Neuronal stem cell (in vitro differentiated cells): ENCODE results near the gene RHBDL3.
A peak's percentile ranks its signal among the peaks of the same experiment; 100 is the strongest.

Experiments
- DNase-seq: peaks from one replicate; pipeline ENCODE4 v3.0.0-alpha.2; 2013; ENCODE audit warnings: low spot score
- H2AFZ ChIP-seq: one replicate; pipeline ENCODE4 v1.6.1; 2013; ENCODE audit warnings: mild to moderate bottlenecking, low read length, inconsistent platforms
- H2AK5ac ChIP-seq: 2 replicates; pipeline ENCODE4 v1.6.1; 2013; ENCODE audit warnings: low read depth, mild to moderate bottlenecking, inconsistent platforms, low read length, moderate library complexity, mixed read lengths
- H2BK120ac ChIP-seq: 2 replicates; pipeline ENCODE4 v1.6.1; 2013; ENCODE audit warnings: low read depth, mild to moderate bottlenecking, inconsistent platforms, low read length, moderate library complexity, mixed read lengths
- H2BK12ac ChIP-seq: one replicate; pipeline ENCODE4 v1.6.1; 2013; ENCODE audit warnings: low read length, inconsistent platforms
- H2BK15ac ChIP-seq: 2 replicates; pipeline ENCODE4 v1.6.1; 2013; ENCODE audit warnings: mild to moderate bottlenecking, low read length, inconsistent platforms, mixed read lengths
- H2BK5ac ChIP-seq: one replicate; pipeline ENCODE4 v1.6.1; 2013; ENCODE audit warnings: inconsistent platforms, mild to moderate bottlenecking, low read length, moderate library complexity
- H3K14ac ChIP-seq: one replicate; pipeline ENCODE4 v1.6.1; 2013; ENCODE audit warnings: low read length, inconsistent platforms
- H3K18ac ChIP-seq: 2 replicates; pipeline ENCODE4 v1.6.1; 2013; ENCODE audit warnings: low read length, inconsistent platforms
- H3K23ac ChIP-seq: 2 replicates; pipeline ENCODE4 v1.6.1; 2013; ENCODE audit warnings: low read depth, mild to moderate bottlenecking, mixed read lengths, low read length, inconsistent platforms; ENCODE audit not compliant: poor library complexity
- H3K27ac ChIP-seq: replicated peaks from 3 replicates; pipeline ENCODE4 v1.5.1; 2013; ENCODE audit warnings: low read length, inconsistent platforms
- H3K27me3 ChIP-seq, 3 experiments: 2 replicates each; pipeline ENCODE4 v1.6.1; 2013; ENCODE audit warnings: low read length in 3 of 3, mild to moderate bottlenecking in 2 of 3, inconsistent platforms in 1 of 3, low read depth in 1 of 3, mixed read lengths in 1 of 3, moderate library complexity in 1 of 3; ENCODE audit not compliant: control insufficient read depth in 3 of 3, insufficient read depth in 3 of 3
- H3K36me3 ChIP-seq, 2 donors: replicated peaks in 1 of 2; 2 replicates each; pipeline ENCODE4 v1.6.1; 2013; ENCODE audit warnings: low read length in 2 of 2; ENCODE audit not compliant: control insufficient read depth in 2 of 2, insufficient read depth in 2 of 2
- H3K4ac ChIP-seq: 2 replicates; pipeline ENCODE4 v1.6.1; 2013; ENCODE audit warnings: inconsistent platforms, mild to moderate bottlenecking, low read length, moderate library complexity
- H3K4me1 ChIP-seq, 2 donors: 1 replicate in 1 of 2; 2 replicates in 1 of 2; pipeline ENCODE4 v1.6.1; 2013; ENCODE audit warnings: low read length in 2 of 2, low read depth in 1 of 2; ENCODE audit not compliant: control insufficient read depth in 2 of 2, insufficient read depth in 1 of 2
- H3K4me2 ChIP-seq: one replicate; pipeline ENCODE4 v1.6.1; 2013; ENCODE audit warnings: mild to moderate bottlenecking, low read length, inconsistent platforms; ENCODE audit not compliant: insufficient read depth, poor library complexity, severe bottlenecking
- H3K4me3 ChIP-seq, 2 donors: 2 replicates each; pipeline ENCODE4 v1.5.1; 2013; ENCODE audit warnings: low read length in 2 of 2, mild to moderate bottlenecking in 2 of 2, inconsistent platforms in 1 of 2, moderate library complexity in 1 of 2
- H3K79me1 ChIP-seq: one replicate; pipeline ENCODE4 v1.6.1; 2013; ENCODE audit warnings: low read depth, mild to moderate bottlenecking, inconsistent platforms, low read length, moderate library complexity
- H3K9ac ChIP-seq: one replicate; pipeline ENCODE4 v1.6.1; 2013; ENCODE audit warnings: mild to moderate bottlenecking, low read depth, low read length, inconsistent platforms; ENCODE audit not compliant: poor library complexity
- H3K9me3 ChIP-seq, 2 donors: replicated peaks in 1 of 2; 2 replicates each; pipeline versions ENCODE3 to v1.6.1; 2013; ENCODE audit warnings: low read length in 2 of 2, mild to moderate bottlenecking in 2 of 2, inconsistent platforms in 1 of 2, low read depth in 1 of 2, mixed read lengths in 1 of 2, moderate library complexity in 1 of 2; ENCODE audit not compliant: control insufficient read depth in 2 of 2, insufficient read depth in 1 of 2
- H4K8ac ChIP-seq: one replicate; pipeline ENCODE4 v1.6.1; 2013; ENCODE audit warnings: low read depth, mild to moderate bottlenecking, inconsistent platforms, low read length, moderate library complexity
- H4K91ac ChIP-seq: one replicate; pipeline ENCODE4 v1.6.1; 2013; ENCODE audit warnings: low read length, low read depth, mild to moderate bottlenecking, inconsistent platforms; ENCODE audit not compliant: poor library complexity
- WGBS, 2 donors: extraction: QIAGEN DNeasy Blood & Tissue Kit; methylation state at CpG; one replicate each; pipeline ENCODE4 v1.1.7; 2013; ENCODE audit warnings: missing lambda C conversion rate in 2 of 2, mixed read lengths in 1 of 2; ENCODE audit not compliant: insufficient read length in 2 of 2, insufficient replicate concordance in 1 of 2; ENCODE audit errors: extremely low coverage in 2 of 2; 5-methylcytosine and 5-hydroxymethylcytosine counted together

RHBDL3 gene

DNA sequence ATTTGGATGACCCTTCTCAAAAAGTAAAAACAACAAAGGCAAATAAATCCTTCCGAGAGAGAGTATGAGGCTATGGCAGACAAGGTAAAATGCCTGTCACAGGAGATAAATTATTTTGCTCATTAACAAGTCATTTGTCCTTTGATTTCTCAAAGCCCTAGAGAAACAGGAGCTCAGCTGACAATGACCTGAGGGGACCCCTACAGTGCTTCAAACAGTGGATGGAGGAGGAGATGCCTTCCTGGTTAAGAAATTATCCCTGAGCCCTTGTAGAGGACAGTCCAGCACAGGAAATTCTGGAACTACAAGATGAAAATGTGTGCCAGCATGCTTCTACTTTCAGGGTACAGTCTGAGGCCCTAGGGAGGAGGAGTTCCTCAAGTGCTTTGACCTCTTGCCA lies 24.0 kb upstream of the RHBDL3 start:
- Histone ChIP-seq H2AFZ (peak overlapping the region; percentile 25), H3K18ac (no peak overlapping the region), H3K36me3 (no peaks in the 10 kb centered on the region), H3K9ac (no peak overlapping the region), H2AK5ac (no peak overlapping the region), H3K4me1 (peaks cover 0 to 11% of the 10 kb centered on the region in 2 donors), H2BK12ac (no peak overlapping the region), H3K4ac (no peak overlapping the region), H2BK15ac (no peak overlapping the region), H3K27ac (no peak overlapping the region), H3K9me3 (no peaks in the 10 kb centered on the region), H3K23ac (no peak overlapping the region), H3K4me3 (no peak overlapping the region), H3K14ac (no peak overlapping the region), H3K4me2 (no peak overlapping the region), H2BK5ac (no peak overlapping the region), H3K79me1 (no peaks in the 10 kb centered on the region), H2BK120ac (no peak overlapping the region), H4K8ac (no peak overlapping the region), H4K91ac (no peak overlapping the region), H3K27me3 (no peaks in the 10 kb centered on the region)
- DNase-seq, result no peak
- WGBS, 2 donors, result no CpG with 5 or more reads among the region's 1 CpG

DNA sequence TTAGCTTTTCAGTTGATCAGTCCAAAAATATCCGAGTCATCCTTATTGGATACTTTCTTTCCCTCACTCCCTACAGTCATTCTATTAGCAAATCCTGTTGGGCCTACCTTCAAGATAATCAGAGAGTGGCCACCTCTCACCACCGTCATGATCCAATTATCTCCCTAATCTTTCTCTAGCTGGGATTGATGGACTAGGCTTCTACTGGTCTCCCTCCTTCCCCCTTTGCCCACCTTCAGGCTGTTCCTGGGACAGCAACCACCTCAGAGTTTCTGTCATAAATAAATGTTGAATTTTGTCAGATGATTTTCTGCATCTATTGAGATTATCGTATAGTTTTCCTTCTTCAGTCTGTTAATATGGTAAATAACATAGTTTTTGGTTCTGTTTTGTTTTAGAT lies 16.2 kb upstream of the RHBDL3 start:
- no peak overlapping the region for H4K8ac ChIP-seq
- no peak overlapping the region for H2BK120ac ChIP-seq
- H3K4ac ChIP-seq, result no peak overlapping the region
- H3K27me3 ChIP-seq, result no peaks in the 10 kb centered on the region
- no peak overlapping the region for H4K91ac ChIP-seq
- no peak overlapping the region for H2BK15ac ChIP-seq
- H3K27ac ChIP-seq, result no peak overlapping the region
- DNase-seq, result no peak
- H3K23ac ChIP-seq, result no peak overlapping the region
- no peaks in the 10 kb centered on the region for H3K36me3 ChIP-seq
- H2BK12ac ChIP-seq, result no peak overlapping the region
- no peak overlapping the region for H3K18ac ChIP-seq
- H3K4me2 ChIP-seq, result no peak overlapping the region
- no peak overlapping the region for H2AFZ ChIP-seq
- H2BK5ac ChIP-seq, result no peak overlapping the region
- no peaks in the 10 kb centered on the region for H3K4me1 ChIP-seq
- H3K4me3 ChIP-seq, result no peak overlapping the region
- no peaks in the 10 kb centered on the region for H3K9me3 ChIP-seq
- H3K14ac ChIP-seq, result no peak overlapping the region
- WGBS, 2 donors, result no CpG with 5 or more reads among the region's 3 CpGs
- H3K9ac ChIP-seq, result no peak overlapping the region
- H2AK5ac ChIP-seq, result no peak overlapping the region
- H3K79me1 ChIP-seq, result no peaks in the 10 kb centered on the region

DNA sequence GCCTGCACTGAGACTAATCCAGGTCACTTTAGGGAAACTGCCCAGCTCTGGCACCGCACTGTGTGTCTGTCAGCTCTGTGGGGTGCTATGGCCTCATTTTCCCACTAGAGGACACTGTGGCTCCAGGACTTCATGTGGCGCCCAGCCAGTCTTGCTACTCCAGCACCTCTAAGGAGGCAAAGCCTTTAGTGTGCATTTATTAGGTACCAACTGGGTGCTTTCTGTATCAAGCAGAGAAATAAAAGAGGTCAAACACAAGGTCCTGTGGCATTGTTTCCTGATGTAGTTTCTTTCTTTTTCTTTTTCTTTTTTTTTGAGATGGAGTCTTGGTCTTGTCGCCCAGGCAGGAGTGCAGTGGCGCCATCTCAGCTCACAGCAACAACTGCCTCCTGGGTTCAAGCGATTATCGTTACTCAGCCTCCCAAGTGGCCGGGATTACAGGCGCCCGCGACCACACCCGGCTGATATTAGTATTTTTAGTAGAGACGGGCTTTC lies 12.5 kb upstream of the RHBDL3 start:
- Histone ChIP-seq H4K91ac (no peak overlapping the region), H2AK5ac (no peak overlapping the region), H3K27me3 (peaks cover 0 to 3% (median 0%) of the 10 kb centered on the region in 3 experiments), H3K36me3 (no peaks in the 10 kb centered on the region), H3K79me1 (no peaks in the 10 kb centered on the region), H3K9me3 (no peaks in the 10 kb centered on the region), H3K9ac (no peak overlapping the region), H2BK15ac (no peak overlapping the region), H3K4me3 (no peak overlapping the region), H2BK12ac (no peak overlapping the region), H3K27ac (no peak overlapping the region), H2AFZ (no peak overlapping the region), H4K8ac (no peak overlapping the region), H3K14ac (no peak overlapping the region), H3K18ac (no peak overlapping the region), H2BK5ac (no peak overlapping the region), H3K23ac (no peak overlapping the region), H3K4me1 (peaks cover 0 to 7% of the 10 kb centered on the region in 2 donors), H3K4me2 (no peak overlapping the region), H3K4ac (no peak overlapping the region), H2BK120ac (no peak overlapping the region)
- peak; percentile 78 for DNase-seq
- no CpG with 5 or more reads among the region's 12 CpGs for WGBS, 2 donors

DNA sequence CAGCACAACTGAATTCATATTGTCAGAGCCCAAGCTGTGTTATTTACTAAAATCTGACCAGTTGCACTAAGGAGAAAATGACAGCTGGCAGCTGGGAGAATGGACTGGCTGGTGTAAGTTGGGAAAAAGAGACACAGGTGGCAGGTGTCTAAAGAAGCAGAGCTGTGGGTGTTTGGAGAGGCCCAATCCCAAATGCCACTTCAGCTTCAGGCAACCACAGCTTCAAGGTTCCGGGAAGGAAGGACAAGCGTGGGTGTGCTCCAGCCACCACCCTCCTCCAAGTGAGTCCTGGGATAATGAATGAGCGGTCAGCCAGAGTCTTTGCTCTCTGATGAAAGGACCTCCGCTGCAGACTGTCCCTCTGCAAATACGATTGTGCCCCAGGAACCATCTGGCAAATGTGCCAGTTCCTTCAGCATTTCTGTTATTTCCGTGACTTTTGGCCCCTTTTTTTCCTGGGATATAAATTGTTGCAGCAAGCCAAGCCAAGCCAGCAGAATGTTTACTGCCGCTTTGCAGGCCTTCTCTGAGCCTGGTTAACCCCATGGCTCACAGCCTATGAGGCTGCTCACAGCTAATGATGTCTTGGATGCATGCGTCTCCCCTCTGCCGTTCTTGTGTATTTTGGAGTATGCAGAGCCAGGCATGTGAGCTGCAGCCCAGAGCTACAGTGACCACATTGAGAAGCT lies 9.5 kb upstream of the RHBDL3 start:
- H3K36me3 ChIP-seq, result no peaks in the 10 kb centered on the region
- H2AFZ ChIP-seq, result peak overlapping the region; percentile 0
- H3K4me2 ChIP-seq, result no peak overlapping the region
- H3K27me3 ChIP-seq, result peaks cover 0 to 12% (median 0%) of the 10 kb centered on the region in 3 experiments
- no peaks in the 10 kb centered on the region for H3K79me1 ChIP-seq
- no peak overlapping the region for H3K14ac ChIP-seq
- H2BK5ac ChIP-seq, result no peak overlapping the region
- H3K23ac ChIP-seq, result no peak overlapping the region
- H4K91ac ChIP-seq, result no peak overlapping the region
- no peak overlapping the region for H3K18ac ChIP-seq
- peaks cover 4 to 23% of the 10 kb centered on the region in 2 donors for H3K4me1 ChIP-seq
- H3K4ac ChIP-seq, result no peak overlapping the region
- no peak overlapping the region for H2BK12ac ChIP-seq
- no peak overlapping the region for H2BK120ac ChIP-seq
- no peak overlapping the region for H4K8ac ChIP-seq
- no peak overlapping the region for H3K9ac ChIP-seq
- H2BK15ac ChIP-seq, result no peak overlapping the region
- H3K4me3 ChIP-seq, result no peak overlapping the region
- no peak overlapping the region for H3K27ac ChIP-seq
- no peaks in the 10 kb centered on the region for H3K9me3 ChIP-seq
- no peak for DNase-seq
- no CpG with 5 or more reads among the region's 9 CpGs for WGBS, 2 donors
- H2AK5ac ChIP-seq, result no peak overlapping the region
